GM19463 (cell line): Measurements from ENCODE around the gene RABL6.
"Not testable (repeated sequence)": the region's sequence is repeated elsewhere in the genome, so short reads cannot be mapped to it uniquely, and the experiment has no call there.

ENCODE experiments used
- ATAC-seq: cut with Tn5 transposase; IDR thresholded peaks from one replicate; pipeline ENCODE4 v1.9.1; 2021; ENCODE audit warnings: mild to moderate bottlenecking, moderate library complexity; ENCODE audit not compliant: unreplicated experiment

Gene RABL6, protein sequence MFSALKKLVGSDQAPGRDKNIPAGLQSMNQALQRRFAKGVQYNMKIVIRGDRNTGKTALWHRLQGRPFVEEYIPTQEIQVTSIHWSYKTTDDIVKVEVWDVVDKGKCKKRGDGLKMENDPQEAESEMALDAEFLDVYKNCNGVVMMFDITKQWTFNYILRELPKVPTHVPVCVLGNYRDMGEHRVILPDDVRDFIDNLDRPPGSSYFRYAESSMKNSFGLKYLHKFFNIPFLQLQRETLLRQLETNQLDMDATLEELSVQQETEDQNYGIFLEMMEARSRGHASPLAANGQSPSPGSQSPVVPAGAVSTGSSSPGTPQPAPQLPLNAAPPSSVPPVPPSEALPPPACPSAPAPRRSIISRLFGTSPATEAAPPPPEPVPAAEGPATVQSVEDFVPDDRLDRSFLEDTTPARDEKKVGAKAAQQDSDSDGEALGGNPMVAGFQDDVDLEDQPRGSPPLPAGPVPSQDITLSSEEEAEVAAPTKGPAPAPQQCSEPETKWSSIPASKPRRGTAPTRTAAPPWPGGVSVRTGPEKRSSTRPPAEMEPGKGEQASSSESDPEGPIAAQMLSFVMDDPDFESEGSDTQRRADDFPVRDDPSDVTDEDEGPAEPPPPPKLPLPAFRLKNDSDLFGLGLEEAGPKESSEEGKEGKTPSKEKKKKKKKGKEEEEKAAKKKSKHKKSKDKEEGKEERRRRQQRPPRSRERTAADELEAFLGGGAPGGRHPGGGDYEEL

GRCh38 chr9:136807281-136808074, at the start of gene RABL6:
TSS of gene RABL6 (plus strand) at chr9:136807948. CDS start at chr9:136808197, 249 bp downstream.
- peak; percentile 68 for ATAC-seq

GRCh38 chr9:136759001-136759400, 48.7 kb upstream of the RABL6 start:
- ATAC-seq = no peak

DNA sequence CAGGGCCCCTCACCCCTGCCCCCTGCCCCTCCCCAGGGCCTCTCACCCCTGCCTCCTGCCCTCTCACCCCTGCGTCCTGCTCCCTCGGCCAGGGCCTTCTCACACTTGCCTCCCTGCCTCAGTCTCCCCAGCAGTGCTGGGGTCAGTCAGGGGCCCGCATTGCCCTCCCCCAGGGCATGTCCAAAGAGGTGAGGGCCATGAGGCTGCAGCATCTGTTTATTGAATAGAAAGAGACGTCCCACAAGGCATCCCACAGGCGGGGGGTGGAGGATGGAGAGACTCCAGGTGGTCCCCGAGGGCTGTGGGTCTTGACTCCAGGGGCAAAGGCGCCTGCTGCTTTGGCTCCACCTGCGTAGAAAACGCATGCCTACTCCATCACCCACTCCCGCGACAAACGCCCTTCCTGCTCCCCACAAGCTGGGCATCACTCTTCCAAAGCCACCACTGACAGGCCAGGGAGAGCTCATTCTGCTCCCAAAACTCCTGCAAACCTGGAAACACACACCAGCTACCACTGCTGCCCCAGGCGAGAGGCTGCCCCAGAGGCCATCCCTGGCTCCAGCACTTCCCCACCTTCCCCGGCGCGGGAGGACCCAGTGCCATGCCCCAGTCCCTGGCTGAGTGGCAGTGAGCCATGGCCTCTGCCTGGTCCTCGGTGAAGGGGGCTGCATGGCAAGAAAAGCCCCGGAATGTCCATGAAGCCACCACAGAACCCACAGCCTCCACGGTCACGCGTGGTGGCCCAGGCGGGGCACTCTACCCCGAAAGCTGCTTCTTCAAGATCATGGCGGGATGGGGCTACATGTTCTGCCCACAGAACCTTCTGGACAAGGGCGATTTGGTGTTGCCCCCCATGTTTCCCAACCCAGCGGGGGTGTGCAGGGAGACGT, 48.1 kb upstream of the RABL6 start:
- ATAC-seq = no peak

- no peak for ATAC-seq
Observed at GRCh38 chr9:136760424-136760823, 47.3 kb upstream of the RABL6 start.

- not testable (repeated sequence) for ATAC-seq
Observed at GRCh38 chr9:136760834-136761544, 46.8 kb upstream of the RABL6 start.

DNA sequence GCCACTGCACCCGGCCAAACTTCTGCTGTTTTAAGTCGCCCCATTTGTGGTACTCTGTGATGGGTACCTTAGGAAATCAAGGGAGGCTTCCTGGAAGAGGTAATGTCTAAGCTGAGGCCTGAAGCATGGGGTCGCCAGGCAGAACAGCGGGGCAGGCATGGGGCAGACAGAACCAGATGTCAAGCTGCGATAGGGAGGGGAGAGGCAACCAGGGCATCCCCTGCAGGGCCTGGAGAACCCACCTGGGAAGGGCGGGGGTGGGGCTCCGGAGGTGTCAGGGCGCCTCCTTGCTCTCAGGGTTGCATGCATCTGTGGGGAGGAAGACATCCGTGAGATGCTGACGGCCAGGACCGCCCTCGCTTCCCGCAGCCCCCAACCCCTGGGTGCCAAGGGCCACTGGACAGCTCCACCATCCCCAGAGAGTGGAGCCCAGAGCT, 46.2 kb upstream of the RABL6 start:
- no peak for ATAC-seq

DNA sequence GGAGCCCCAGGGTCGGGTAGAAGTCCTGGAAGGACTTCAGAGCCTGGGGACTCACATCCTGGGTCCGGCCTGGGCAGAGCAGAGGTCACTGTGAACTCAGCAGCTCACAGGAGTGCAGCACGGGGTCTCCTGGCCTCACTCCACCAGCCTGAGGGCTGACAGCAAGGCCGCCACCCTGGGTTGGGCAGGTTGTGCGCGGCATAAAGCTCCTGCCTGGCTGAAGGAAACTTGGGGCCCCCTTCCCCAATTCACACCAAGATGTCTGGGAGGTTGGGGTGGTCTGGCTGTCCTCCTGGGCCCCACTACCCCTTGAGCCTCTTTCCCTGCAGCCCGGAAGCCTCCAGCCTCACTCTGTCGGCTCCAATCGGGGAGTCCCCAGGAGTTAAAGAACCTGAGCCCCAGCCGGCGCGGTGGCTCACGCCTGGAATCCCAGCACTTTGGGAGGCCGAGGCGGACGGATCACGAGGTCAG, 45.5 kb upstream of the RABL6 start:
- ATAC-seq = no peak

DNA sequence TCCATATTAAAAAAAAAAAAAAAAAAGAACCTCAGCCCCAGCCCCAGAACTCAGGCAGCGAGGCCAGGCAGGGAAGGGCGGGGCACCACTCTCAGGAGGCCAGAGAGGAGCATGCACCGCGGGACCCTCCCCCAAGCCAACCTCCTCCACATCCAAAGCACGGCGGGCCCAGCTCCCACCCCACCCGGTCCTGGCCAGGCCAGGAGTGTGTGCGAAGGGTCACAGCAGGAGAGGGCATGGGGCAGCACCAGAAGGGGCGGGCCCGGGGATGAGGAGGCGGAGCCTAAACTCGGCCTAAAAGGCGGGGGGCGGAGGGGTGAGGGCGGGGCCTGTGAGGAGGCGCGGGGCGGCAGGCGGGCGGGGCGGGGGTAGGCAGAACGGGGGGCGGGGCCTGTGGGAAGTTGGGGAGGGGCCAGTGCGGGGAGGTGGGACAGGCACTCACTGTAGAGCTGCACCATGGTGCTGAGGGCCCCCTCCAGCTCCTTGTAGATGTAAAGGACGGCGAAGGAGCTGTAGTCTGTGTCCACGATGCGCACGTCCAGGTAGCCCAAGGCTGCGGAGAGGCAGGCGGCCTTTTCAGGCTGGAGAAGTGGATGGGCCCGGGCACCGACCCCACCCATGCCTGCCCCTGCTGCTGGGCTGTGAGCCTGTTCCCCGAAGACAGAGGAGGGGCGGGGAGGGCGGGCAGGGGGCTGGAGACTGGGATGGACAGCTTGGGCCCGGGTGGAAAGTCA, 44.7 kb upstream of the RABL6 start:
- ATAC-seq = no peak

DNA sequence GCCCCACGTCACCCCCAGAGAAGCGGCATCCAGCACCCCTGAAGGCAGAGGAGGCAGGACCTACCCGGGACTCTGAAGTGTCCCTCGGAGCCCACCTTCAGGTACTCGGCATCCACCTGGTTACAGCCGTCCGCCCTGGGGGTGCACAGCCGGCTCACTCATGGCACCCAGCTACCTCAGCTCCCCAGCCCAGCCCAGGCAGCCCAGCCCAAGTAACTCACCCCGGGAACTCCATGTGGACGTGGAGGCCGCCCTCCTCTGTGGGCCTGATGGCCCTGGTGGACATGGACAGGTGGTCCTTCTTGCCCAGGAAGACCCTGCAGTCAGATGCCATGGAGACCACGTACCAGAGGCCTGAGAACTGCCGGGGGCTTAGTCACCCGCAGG, 44.1 kb upstream of the RABL6 start:
- no peak for ATAC-seq

DNA sequence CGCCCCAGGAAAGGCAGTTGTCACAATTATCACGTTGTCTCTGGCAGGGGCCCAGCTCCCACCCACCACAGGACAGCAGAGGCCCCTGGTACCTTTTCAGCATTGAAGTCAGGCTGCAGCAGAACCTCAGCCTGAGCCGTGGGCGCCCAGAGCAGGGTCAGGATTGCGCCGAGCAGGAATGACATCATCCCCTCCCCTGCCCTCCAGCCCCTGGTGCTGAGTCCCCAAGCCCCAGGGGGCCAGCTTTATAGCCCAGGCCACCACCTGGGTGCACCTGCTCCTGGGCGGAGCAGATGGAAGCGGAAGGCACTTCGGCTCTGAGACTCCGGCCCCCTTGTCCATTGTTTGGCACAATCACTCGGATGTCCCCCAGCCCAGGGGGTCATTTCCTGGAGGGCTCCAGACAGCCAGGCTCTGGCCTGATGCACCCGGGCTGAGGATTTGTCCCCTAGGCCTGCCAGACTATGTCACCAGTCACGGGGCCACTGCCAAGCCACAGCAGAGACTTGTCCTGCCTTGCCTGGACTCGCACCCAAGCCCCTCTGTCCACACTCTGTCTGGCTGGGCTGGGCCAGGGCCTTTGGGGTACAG, 43.4 kb upstream of the RABL6 start, which contains the start of gene LCN15:
LCN15 (minus strand) TSS at position 218 of the 591 bp plus-strand sequence; CDS start at position 188, 30 bp downstream.
- ATAC-seq = no peak

GRCh38 chr9:136765041-136765440, 42.7 kb upstream of the RABL6 start:
- ATAC-seq = no peak

- peak; percentile 53 for ATAC-seq
Observed at GRCh38 chr9:136765745-136766409, 41.9 kb upstream of the RABL6 start.

GRCh38 chr9:136766410-136767120, 41.2 kb upstream of the RABL6 start:
- not testable (repeated sequence) for ATAC-seq

GRCh38 chr9:136769710-136770191, 38.0 kb upstream of the RABL6 start:
- no peak for ATAC-seq

DNA sequence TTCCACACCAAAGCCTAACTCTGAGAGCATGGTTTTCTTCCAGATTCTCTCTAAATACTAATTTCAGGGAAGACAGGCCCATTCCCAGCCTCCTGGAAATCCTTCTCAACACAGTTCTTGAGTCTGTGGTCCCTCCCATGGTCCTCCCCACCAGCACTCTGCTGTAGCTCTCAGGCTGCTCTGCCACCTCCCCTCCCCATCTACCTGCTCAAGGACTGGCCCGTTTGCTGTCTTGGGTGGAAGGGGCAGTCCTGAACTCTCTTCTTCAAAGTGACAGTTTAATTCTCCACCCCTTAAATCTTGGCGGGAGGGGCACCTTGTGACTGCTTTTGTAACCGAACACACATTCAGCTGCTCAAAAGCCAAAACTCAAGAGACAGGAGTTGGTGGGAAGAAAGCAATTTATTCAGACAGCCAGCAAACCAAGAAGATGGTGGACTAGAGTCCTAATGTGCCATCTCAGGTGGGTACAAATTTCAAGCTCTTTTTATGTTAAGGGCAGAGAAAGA, 35.8 kb upstream of the RABL6 start:
- no peak for ATAC-seq

- ATAC-seq = no peak
Observed at GRCh38 chr9:136773386-136774044, 34.2 kb upstream of the RABL6 start.
